Superior temporal gyrus (tissue), 1 donor: ENCODE results near the gene VAV2.

ENCODE experiments used
- DNase-seq: peaks from one replicate; pipeline ENCODE4 v3.0.0-alpha.2; 2016; ENCODE audit errors: extremely low spot score

The VAV2 gene

DNA sequence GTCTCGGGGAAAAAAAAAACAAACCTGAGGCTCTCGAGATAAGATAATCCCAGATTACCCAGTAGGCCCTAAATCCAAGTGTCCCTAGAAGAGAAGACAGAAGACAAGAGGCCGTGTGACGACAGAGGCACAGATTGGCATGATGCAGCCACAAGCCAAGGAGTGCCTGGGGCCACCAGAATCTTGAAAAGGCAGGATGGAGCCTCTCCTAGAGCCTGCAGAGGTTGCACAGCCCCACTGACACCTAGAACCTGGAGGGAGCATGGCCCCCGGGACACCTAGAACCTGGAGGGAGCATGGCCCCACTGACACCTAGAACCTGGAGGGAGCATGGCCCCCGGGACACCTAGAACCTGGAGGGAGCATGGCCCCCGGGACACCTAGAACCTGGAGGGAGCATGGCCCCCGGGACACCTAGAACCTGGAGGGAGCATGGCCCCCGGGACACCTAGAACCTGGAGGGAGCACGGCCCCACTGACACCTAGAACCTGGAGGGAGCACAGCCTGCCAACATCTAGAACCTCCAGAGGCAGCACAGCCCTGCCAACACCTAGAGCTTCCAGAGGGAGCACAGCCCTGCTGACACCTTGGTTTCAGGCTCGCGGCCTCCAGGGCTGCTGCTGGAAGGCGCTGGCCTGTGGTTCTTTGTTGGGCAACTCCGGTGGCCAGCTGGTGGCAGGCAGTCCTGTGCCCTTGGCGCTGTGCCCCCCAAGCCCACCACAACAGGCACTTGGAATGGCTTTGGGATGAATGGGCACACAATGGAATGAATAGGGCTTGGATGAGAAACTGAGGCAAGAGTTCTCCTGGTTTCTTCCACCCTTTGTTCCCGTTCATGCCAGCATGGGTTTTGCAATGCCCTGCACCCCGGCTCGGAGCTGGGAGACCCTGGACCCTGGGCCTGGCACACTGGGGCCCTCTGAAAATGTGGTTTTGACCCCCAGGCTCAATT, 39.2 kb downstream of the VAV2 start:
- DNase-seq = no peak

DNA sequence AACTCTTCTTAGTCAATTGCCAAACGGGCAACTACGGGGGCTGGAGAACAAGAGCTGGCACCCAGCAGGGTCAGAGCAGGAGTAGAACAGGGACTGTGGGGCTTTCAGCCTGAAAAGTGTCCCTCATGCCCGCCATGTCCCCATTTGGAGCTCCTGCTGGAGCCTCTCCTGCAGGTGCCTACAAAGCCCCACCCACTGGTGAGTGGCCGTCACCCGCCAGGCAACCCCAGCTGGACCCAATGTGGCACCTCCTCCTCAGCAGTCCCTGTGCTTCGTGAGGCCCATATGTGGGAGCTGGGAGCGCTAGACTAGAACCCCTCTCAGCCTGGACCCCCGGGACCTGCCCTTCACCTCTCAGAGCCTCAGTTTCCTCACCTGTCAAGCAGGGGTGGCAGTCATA, 40.9 kb downstream of the VAV2 start:
- DNase-seq = no peak

DNA sequence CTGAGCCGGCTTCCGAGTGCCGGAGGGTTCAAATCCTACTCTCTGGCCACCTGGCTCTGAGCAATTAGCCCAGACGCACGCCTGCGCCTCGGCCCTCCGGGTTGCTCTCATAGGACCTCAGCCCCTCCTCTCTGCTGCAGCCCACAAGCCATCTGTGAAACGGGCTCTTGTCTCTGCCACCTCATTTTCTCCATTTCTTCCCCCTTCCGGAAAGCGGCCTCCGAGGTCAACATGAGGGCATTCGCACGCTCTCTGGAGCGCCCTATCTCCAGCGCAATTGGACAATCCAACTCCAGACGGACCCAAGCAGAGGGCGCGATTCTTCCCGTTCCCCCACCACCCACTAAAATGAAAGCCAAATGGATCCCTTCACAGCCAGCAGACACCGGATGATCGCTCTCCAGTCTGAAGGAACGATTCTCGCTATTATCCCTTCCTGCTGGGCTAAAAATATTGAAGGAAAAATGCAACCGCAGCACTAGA, 41.5 kb downstream of the VAV2 start:
- DNase-seq = no peak

DNA sequence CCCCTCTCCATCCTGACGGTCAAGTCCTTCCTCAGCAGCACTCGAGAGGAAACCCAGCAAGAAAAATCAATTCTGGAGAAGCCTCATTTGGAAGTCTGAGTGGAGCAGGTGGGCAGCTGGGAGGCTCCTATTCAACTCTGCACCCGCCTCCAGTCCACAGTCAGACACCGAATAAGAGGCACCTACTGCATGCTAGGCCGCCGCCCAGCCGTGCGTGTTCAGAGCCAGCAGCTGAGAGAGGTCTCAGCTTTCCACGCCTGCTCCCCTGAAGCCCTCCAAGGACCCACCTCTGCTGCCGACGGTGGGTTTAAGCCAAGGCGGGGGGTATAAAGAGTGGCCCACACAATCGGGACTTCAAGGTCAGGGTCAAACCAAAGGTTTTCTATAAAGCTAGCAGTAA, 41.9 kb downstream of the VAV2 start:
- DNase-seq = no peak

DNA sequence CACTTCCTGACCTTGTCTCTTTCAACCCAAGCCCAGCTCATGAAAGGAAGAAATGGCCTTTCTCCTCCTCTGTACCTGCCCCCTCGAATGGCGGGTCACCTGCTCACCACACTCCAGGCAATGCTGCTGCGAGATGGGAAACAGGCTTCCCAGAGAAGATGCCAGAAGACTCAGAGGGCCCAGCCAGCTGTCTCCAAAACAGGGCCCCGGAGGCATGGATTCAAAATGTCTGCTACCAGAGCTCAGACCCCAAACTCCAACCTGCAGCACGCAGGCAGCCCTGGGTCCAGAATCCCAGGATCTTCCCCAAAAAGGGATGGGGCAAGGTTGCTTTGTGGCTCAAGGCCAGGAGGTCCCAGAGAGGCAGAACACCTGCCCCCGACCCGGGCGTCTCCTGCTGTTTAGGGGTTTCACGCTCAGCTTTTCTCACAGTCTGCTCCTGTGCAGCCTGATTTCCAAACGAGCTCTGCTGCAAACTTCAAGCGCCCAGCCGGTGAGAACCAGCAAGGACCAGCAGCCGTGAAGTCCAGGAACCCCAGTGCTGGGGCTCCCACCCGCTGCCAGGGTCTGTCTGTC, 42.5 kb downstream of the VAV2 start:
- DNase-seq = no peak

DNA sequence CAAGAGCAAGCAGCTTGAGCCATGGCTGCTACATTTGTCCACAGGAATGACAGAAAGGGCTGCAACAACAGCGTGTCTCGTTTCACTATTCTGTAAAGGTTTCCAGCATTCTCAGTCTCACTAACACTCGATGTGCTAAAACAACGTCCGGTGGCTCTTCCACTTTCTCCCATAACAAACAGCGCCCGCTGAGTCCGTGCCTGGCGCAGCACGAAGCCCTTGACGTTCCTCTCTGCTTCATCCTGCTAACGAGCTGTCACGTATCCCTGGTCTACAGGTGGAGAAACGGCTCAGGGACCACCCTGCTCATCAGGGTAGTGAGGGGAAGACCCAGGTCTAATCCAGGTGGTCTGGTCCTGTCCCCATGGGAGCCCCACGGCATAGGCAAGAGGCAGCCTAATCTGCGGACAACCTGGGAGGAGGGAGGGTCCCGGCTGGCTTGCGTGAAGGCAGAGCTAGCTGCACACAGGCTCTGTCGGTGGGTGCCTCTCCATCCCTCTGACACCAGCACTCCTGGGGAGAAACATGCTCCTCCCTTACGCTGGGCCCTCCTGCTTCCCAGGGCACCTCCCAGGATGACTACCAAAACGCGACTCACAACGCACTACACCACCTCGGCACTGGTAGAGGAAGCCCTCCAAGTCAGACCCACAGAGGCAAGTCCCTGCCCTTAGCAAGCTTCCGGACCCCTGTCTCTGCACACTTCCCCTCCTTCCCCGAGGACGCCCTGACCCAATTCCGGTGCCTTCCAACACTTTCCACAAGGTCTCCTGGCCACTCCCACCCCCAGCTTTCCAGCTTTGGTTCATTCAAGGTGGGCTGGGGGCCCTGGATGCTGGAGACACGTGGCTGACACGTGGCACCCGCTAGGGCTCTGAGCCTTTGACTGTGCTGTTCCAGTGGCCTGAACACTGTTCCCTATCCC, 43.3 kb downstream of the VAV2 start:
- no peak for DNase-seq

DNA sequence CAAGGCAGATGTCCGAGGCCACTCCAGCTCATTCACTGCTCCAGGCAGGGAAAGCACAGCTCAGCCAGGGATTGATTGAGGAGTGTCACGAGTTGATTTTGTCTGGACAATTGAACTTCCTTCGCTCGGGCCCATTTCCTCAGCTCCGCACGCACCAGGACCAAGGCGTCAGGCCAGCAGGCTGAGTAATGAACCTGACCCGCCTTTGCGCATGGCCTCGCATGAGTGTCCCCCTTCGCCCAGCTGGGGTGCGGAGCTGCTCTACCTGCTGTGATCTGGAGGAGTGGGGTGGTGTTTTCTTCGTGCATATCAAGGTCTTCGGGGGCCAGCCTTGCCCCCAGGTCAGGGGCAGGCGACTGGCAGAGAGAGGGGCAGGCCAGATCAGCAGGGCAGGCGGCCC, 44.0 kb downstream of the VAV2 start:
- no peak for DNase-seq

DNA sequence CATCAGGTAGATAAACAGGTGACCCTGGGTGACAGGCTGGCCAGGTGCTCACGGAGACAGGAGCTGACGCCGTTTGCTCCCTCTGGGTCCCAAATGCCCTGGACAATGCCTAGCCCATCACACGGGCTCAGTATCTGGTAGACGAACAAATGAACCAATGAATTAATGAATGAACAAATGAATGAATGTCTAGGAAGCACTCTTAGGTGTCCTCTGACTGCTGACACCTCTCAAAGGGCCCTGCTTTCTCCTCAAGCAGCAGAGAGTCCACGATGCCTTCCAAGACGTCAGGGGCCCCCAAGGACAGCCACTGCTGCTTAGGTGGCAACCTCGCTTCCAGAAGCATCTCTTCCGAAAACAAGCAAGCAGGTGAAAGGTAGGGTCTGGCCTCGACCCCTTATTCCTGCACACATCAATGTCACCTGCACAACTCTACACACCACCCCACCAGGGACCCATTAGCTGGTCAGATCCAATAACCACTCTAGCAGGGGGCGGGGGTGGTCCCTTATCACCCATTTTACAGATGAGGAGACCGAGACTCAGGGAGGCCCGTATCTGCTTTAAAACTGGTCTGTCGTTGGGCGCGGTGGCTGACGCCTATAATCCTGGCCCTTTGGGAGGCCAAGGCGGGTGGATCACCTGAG, 45.2 kb downstream of the VAV2 start:
- no peak for DNase-seq

DNA sequence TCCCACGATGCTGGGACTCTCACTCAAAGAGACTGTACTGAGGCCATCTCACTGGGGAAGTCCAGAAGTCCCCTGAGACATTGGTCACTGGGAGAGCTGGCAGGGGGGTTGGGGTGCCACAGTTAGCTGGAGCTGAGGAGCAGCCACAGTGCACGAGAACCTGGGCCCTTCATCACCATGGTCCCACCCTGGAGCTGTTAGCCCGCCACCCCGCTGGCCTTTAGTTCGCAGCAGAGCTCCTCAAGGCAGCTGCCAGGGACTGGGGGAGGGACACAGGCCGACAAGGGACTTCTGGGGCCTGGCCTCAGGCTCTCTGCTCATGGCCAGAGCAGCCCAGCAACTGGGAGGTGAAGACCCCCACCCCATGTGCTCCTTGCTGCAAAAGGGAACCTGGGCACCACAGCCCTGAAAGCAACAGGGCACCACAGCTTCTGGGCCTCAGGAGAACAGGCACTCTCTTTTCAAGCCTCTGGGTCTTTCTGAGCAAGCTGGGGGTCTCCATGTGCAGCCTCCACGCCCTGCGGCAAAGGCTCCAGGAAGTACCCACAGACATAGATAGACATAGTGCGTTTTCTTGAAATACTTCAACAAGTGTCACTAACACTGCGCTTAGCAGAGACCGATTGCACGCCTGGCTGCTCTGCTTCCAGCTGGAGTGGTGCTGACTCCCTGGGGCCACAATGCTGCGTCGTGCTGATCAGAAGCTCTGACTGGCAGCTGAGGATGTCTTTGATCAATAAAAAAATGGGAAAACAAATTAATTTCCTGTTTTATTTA, 46.0 kb downstream of the VAV2 start:
- DNase-seq = no peak

DNA sequence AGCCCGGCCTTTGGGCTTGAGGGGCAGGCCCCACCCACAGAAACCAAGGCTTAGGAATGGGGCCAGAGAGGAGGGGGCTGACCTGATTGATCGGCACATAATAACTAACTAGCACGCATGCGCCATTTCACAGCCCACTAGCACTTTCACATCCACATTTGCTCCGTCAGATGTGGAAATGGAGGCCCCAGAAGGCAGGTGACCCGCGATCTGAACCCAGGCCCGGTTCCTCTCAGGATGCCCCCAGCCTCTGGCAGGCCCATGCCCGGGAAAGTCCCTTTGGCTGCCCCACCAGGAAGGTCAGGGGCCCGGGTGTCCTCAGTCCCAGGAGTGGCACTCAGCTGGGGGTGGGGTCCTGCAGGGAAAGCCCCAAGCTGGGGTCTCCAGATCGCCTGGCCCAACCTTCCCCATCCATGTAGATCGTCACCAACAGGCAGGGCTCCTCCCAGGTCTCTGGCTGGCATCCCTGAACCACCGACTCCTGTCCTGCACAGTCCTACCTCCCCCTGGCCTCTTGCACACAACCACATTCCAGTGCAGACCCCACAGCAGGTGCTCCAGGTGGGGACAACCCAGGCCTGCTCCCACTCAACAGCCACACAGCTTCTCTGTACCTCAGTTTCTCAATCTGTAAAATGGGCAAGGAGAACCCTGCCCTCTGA, 46.7 kb downstream of the VAV2 start:
- no peak for DNase-seq

DNA sequence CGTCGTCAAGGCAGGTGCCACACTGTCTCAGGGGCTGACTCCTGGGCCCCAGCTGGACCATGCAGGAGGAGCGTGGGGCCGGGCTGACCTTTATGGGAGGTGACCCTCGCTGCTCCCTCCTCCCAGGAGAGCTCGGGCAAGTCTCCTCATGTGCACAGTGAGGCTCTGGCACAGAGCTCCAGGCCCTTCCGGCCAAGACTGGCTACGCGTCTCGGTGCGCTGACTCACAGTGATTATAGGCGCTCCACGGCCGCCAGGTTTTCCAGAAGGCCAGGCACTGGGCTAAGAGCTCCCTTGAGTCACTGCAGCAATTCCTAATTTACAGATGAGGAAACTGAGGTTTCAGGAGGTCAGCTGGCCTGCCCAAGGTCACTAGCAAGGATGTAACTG, 47.4 kb downstream of the VAV2 start:
- no peak for DNase-seq

DNA sequence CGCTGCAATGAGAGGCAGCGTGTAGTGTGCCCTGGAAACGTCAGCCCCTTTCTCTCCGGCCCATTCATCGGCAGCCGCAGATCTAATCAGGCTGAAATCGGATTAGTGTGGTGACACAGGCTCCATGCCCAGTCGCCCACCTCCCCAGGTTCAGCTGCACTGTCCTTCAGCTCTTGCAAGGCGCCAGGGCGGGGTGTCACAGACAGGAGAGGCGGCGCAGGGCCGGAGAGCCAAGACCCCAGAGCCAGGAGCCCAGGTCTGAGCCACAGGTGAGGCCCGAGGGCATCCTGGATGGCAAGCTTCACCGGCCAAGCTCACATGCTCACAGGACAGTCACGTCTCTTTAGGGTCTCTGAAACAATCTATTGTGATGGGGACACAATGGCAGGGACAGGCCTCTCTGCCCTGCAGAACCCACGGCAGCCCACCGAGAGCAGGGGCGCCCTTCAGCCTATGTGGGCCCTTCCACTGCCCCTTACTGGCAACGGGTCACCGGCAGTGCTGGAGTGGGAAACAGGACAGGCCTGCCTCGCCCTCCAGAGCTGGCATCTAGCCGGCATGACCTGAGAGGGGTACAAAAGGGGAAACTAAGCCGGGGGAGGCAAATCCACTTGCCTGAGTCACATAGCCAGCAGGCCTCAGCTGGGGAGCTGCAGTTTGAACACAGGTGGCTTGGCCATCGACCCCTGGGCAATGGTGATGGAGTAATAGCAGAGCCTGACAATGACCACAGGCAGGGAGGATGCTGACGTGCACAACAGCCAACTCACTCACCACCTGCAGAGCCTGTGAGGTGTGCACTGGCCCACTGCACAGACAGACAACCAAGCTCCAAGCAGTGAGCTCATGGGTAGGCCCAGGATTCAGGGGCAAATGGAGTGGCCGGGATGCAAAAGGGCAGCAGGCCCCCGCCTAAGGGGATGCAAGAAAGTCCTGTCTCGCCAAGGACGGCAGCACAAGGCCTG, 48.1 kb downstream of the VAV2 start:
- no peak for DNase-seq

DNA sequence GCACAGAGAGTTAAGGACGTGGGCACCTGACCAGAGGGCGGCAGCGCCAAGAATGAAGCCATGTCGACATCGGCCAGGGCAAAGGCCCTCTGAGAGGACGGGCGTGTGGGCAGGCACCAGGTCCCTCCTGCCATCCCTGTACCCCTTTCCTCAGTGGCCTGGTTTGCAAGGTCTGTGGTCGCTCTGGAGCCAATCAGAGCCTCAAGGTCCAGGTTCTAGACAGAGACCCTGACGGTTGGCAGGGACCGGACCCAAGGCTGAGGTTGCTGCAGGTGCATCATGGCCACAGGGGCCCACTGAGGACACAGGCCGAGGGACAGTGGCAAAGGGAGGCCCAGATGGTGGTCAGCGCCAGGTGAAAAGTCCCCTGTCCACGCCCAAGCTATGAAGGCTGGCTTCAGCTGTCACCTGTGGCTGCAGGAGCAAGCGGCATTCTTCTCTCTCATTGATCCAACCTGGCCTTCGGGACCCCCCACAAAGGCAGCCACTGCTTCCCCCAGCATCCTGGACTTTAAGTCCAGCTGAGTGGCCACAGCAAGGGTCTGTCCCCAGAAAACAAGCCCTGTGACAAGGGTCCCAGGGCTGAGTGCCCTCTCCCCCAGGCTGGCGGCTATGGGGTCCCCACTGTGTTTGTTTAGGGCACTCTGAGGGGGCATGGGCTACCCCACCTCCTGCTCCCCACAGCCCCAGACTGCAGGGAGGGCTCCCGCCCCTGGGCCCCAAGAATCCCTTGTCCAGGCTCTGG, 48.9 kb downstream of the VAV2 start:
- DNase-seq = no peak

DNA sequence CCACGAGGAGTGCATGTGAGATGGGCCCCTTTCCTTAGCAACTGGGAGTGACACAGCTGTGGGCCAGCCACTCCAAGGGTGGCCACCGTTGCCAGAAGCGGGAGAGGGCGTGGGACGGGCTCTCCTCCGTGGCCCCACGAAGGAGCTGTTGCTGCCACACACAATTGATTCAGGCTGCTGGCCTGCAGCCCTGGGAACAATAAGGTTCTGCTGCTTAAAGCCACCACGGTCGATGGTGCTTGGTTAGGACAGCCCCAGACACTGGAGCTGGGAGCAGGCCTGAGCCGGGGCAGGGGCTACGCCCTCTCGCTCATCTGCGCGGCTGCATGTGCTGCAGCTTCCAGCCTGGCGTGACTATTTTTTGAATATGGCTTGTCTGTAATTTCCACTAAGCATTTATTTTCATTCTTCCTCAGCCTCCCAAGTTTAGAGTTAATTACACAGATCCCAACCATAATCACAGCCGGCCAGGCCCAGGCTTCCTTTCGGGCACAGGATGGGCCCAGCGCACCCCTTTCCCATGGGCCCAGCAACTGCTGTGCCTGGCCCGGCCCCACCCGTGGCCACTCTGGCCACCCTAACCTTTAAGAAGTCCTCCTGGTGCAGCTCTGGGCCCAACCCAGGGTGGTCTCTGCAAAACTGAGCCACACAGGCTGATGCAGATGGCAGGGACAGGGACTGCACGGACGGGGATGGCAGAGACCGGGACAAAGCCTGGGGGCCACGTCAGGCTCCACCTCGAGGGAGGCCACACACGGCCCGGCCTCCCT, 49.7 kb downstream of the VAV2 start:
- DNase-seq = no peak

DNA sequence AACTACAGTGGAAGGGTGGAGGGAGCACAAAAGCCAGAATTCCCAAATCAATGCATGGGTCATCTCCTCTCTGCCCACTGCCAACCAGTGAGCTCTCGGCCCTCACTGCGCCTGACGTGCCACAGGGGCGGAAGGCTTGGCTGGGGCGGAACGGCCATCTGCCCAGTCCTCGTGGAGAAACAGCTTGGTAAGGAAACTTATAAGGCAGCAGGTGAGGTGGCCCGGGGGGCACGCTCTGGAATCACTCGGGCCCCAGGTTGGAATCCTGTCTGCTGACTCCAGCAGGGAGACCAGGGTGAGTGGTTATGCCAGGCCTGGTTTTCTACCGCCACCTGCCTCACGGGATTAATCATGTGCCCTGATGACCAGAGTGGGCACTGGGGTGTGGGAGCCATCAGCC, 52.3 kb downstream of the VAV2 start:
- DNase-seq = no peak

DNA sequence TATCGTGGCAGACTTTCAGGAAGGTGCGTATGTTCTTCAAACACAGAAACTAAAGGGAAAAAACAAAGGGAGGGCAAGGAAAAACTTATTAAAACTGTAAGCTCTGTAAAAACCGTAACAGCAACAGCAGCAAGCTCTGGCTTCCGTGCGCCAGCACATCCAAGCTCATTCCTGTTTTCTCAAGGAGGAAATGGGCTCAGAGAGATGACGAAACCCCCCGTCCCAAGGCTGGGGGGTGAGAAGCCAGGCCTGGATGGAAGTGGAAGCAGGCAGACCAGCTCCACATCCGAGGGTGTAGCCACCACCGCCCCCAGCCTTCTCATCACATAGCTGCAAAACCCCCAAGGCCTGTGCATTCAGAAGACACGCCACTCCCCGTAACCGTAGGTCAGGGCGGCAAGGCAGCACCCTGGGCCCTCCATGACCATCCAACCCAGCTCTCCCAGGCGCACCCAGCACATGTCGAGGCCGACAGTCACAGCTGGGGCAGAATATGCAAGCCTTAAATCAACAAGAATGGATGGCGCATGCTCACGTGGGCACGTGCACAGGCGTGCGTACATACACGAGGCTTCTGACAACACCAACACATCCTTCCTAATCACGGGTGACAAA, 52.8 kb downstream of the VAV2 start:
- no peak for DNase-seq

DNA sequence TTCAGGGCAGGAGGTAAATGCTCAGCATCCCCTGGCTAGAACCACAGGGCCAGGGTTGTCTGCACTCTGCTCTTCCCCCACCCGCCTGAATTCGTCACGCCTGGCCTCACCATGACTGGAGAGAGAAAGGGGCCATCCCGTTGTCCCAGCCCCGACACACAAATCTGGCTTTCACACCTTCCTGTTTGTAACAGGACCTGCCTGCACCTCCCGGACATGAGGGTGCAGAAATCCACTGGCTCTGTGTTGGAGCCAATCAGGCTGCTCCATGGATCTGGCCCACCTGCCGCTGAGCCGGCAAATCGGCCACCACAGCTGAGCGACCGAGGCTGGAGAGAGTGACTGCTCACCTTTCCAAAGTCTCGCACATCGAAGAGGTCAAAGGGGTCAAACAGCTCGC, 53.4 kb downstream of the VAV2 start:
- no peak for DNase-seq
